IMR-90 (cell line): ENCODE measurements around the gene VNN1. TPM values are rescaled to one million over a fixed set of nuclear protein-coding genes. Genes with fewer than 3 reads are reported as not detected.

ENCODE experiments used
- ATAC-seq: fragments of 200-7000 bp; cut with Tn5 transposase; 2 replicates; pipeline ENCODE4 v1.9.1; 2020; ENCODE audit warnings: low read depth, mild to moderate bottlenecking, moderate library complexity
- BruUV-seq: library from RNA; stranded (reverse); fragments of 400-500 nt; replicated peaks from 2 replicates; lab custom pipeline; 2021; lab: Mats Ljungman, UMichigan
- CTCF ChIA-PET: fragments of 300-600 bp; formaldehyde crosslinking; extraction: SDS; loops from one replicate; lab custom pipeline; 2021; ENCODE audit warnings: antibody characterized with exemption; lab: Yijun Ruan, JAX
- POLR2A ChIA-PET: fragments of 300-600 bp; sonication (Branson Sonifier 250); formaldehyde crosslinking; loops from one replicate; lab custom pipeline; 2022; ENCODE audit warnings: antibody characterized with exemption; ENCODE audit not compliant: unreplicated experiment; lab: Charles Lee
- DNase-seq: peaks from one replicate; pipeline ENCODE4 v3.0.0; 2013
- H2AFZ ChIP-seq: replicated peaks from 2 replicates; pipeline ENCODE3; 2013; ENCODE audit warnings: low read length, mild to moderate bottlenecking; ENCODE audit not compliant: poor library complexity
- H2AK5ac ChIP-seq: 2 replicates; pipeline ENCODE4 v1.6.1; 2013; ENCODE audit warnings: low read depth, low read length, inconsistent platforms
- H2AK9ac ChIP-seq: replicated peaks from 2 replicates; pipeline ENCODE3; 2013; ENCODE audit warnings: mild to moderate bottlenecking, low read depth, low read length, moderate library complexity; ENCODE audit not compliant: poor library complexity
- H2BK120ac ChIP-seq: 2 replicates; pipeline ENCODE4 v1.6.1; 2013; ENCODE audit warnings: low read depth, low read length, inconsistent platforms
- H2BK15ac ChIP-seq: 3 replicates; pipeline ENCODE4 v1.6.1; 2013; ENCODE audit warnings: low read depth, low read length, inconsistent platforms
- H2BK20ac ChIP-seq: 2 replicates; pipeline ENCODE4 v1.6.1; 2013; ENCODE audit warnings: low read depth, mild to moderate bottlenecking, inconsistent platforms, low read length, moderate library complexity
- H2BK5ac ChIP-seq: 2 replicates; pipeline ENCODE4 v1.6.1; 2013; ENCODE audit warnings: mild to moderate bottlenecking, low read depth, low read length, inconsistent platforms; ENCODE audit not compliant: poor library complexity, severe bottlenecking
- H3K14ac ChIP-seq: replicated peaks from 2 replicates; pipeline ENCODE4 v1.6.1; 2013; ENCODE audit warnings: low read depth, low read length, inconsistent platforms
- H3K18ac ChIP-seq: 2 replicates; pipeline ENCODE4 v1.6.1; 2013; ENCODE audit warnings: low read depth, low read length, control low read depth
- H3K23ac ChIP-seq: 2 replicates; pipeline ENCODE4 v1.6.1; 2013; ENCODE audit warnings: low read depth, low read length, inconsistent platforms
- H3K27ac ChIP-seq: 2 replicates; pipeline ENCODE4 v1.5.1; 2013; ENCODE audit warnings: mild to moderate bottlenecking, control low read depth, low read length; ENCODE audit not compliant: insufficient read depth
- H3K27me3 ChIP-seq: 2 replicates; pipeline ENCODE4 v1.6.1; 2013; ENCODE audit warnings: low read length; ENCODE audit not compliant: control insufficient read depth, insufficient read depth
- H3K36me3 ChIP-seq: 2 replicates; pipeline ENCODE4 v1.6.1; 2013; ENCODE audit warnings: low read length, mixed read lengths; ENCODE audit not compliant: control insufficient read depth, insufficient read depth
- H3K4ac ChIP-seq: 2 replicates; pipeline ENCODE4 v1.6.1; 2013; ENCODE audit warnings: low read depth, low read length, inconsistent platforms
- H3K4me1 ChIP-seq: 2 replicates; pipeline ENCODE4 v1.6.1; 2013; ENCODE audit warnings: low read length, mixed read lengths; ENCODE audit not compliant: control insufficient read depth, insufficient read depth
- H3K4me2 ChIP-seq: 2 replicates; pipeline ENCODE4 v1.6.1; 2013; ENCODE audit warnings: low read depth, mild to moderate bottlenecking, control low read depth, low read length, moderate library complexity
- H3K4me3 ChIP-seq: 2 replicates; pipeline ENCODE4 v1.5.1; 2013; ENCODE audit warnings: low read depth, mild to moderate bottlenecking, control low read depth, low read length, moderate library complexity; ENCODE audit not compliant: insufficient read depth
- H3K56ac ChIP-seq: 2 replicates; pipeline ENCODE4 v1.6.1; 2013; ENCODE audit warnings: low read length, inconsistent platforms; ENCODE audit not compliant: insufficient read depth; ENCODE audit errors: extremely low read depth
- H3K79me1 ChIP-seq, 2 experiments: 2 replicates each; pipeline ENCODE4 v1.6.1; 2013; ENCODE audit warnings: low read length in 2 of 2, inconsistent platforms in 1 of 2, low read depth in 1 of 2
- H3K9ac ChIP-seq: 2 replicates; pipeline ENCODE4 v1.6.1; 2013; ENCODE audit warnings: low read depth, low read length, control low read depth
- H3K9me1 ChIP-seq: 2 replicates; pipeline ENCODE4 v1.6.1; 2013; ENCODE audit warnings: low read length, inconsistent platforms; ENCODE audit not compliant: insufficient read depth
- H3K9me3 ChIP-seq: 2 replicates; pipeline ENCODE4 v1.6.1; 2013; ENCODE audit warnings: low read length; ENCODE audit not compliant: control insufficient read depth, insufficient read depth
- H4K20me1 ChIP-seq: 2 replicates; pipeline ENCODE4 v1.6.1; 2013; ENCODE audit warnings: low read length, inconsistent platforms; ENCODE audit not compliant: insufficient read depth
- H4K5ac ChIP-seq: 2 replicates; pipeline ENCODE4 v1.6.1; 2013; ENCODE audit warnings: mild to moderate bottlenecking, low read depth, low read length, control low read depth
- H4K8ac ChIP-seq, 2 experiments: 2 replicates each; pipeline ENCODE4 v1.6.1; 2013; ENCODE audit warnings: low read depth in 2 of 2, low read length in 2 of 2, control low read depth in 1 of 2, inconsistent platforms in 1 of 2
- H4K91ac ChIP-seq: 2 replicates; pipeline ENCODE4 v1.6.1; 2013; ENCODE audit warnings: low read depth, low read length, inconsistent platforms; ENCODE audit not compliant: insufficient read depth
- BHLHE40 ChIP-seq: fragments of 150-350 bp; IDR thresholded peaks from 2 replicates; pipeline ENCODE4 v1.6.1; 2016; ENCODE audit warnings: mild to moderate bottlenecking, low read depth, low read length
- CEBPB ChIP-seq: IDR thresholded peaks from 2 replicates; pipeline ENCODE4 v1.6.1; 2012; ENCODE audit warnings: low read depth, low read length, improper control_type of control experiment
- CHD1 ChIP-seq: IDR thresholded peaks from 2 replicates; pipeline ENCODE4 v1.6.1; 2012; ENCODE audit warnings: low read depth, low read length, improper control_type of control experiment
- FOS ChIP-seq: fragments of 150-350 bp; IDR thresholded peaks from 2 replicates; pipeline ENCODE4 v1.6.1; 2016; ENCODE audit warnings: low read depth, low read length
- MAFK ChIP-seq: IDR thresholded peaks from 2 replicates; pipeline ENCODE4 v1.6.1; 2012; ENCODE audit warnings: low read depth, low read length, improper control_type of control experiment
- MAZ ChIP-seq: IDR thresholded peaks from 2 replicates; pipeline ENCODE4 v1.6.1; 2012; ENCODE audit warnings: low read depth, mild to moderate bottlenecking, low read length, improper control_type of control experiment, moderate library complexity, borderline replicate concordance
- MXI1 ChIP-seq: IDR thresholded peaks from 2 replicates; pipeline ENCODE4 v1.6.1; 2012; ENCODE audit warnings: low read depth, mild to moderate bottlenecking, low read length, moderate library complexity, borderline replicate concordance
- NFE2L2 ChIP-seq: fragments of 150-350 bp; IDR thresholded peaks from 2 replicates; pipeline ENCODE4 v1.6.1; 2016; ENCODE audit warnings: low read depth, mild to moderate bottlenecking, low read length
- POLR2A ChIP-seq: IDR thresholded peaks from 2 replicates; pipeline ENCODE4 v1.6.1; 2012; ENCODE audit warnings: mild to moderate bottlenecking, low read depth, low read length
- RAD21 ChIP-seq: IDR thresholded peaks from 2 replicates; pipeline ENCODE4 v1.6.1; 2012; ENCODE audit warnings: low read length, improper control_type of control experiment
- RCOR1 ChIP-seq: IDR thresholded peaks from 2 replicates; pipeline ENCODE4 v1.6.1; 2012; ENCODE audit warnings: mild to moderate bottlenecking, low read length, improper control_type of control experiment; ENCODE audit not compliant: insufficient replicate concordance
- RFX5 ChIP-seq: IDR thresholded peaks from 2 replicates; pipeline ENCODE4 v1.8.0; 2012; ENCODE audit warnings: low read depth, mild to moderate bottlenecking, low read length, moderate library complexity
- SMC3 ChIP-seq: fragments of 150-350 bp; IDR thresholded peaks from 2 replicates; pipeline ENCODE4 v1.6.1; 2016; ENCODE audit warnings: low read depth, mild to moderate bottlenecking, antibody characterized with exemption, low read length, moderate library complexity
- WGBS, 2 experiments: methylation state at CpG; one replicate each; pipeline versions ENCODE4 v1.1.5 to v1.1.7; 2013; ENCODE audit warnings: missing lambda C conversion rate in 2 of 2; ENCODE audit not compliant: insufficient read length in 1 of 2; ENCODE audit errors: extremely low coverage in 2 of 2; 5-methylcytosine and 5-hydroxymethylcytosine counted together
- dilution Hi-C: fragments of 300-500 bp; cut with HindIII; formaldehyde crosslinking; loops from one replicate; pipeline ENCODE4 v1.14.3; 2018; ENCODE audit warnings: low sequenced_read_pairs; ENCODE audit not compliant: unreplicated experiment
- in situ Hi-C: fragments of 300-500 bp; cut with MboI; formaldehyde crosslinking; loops from 3 replicates; pipeline ENCODE4 v1.14.3; 2019; ENCODE audit warnings: low sequenced_read_pairs, inconsistent platforms, mixed read lengths
- intact Hi-C: fragments of 100-400 bp; cut with micrococcal nuclease; formaldehyde crosslinking; loops from 2 replicates; pipeline ENCODE4 v1.10.0; 2022
- polyA plus RNA-seq, 3 experiments: library from polyadenylated mRNA; depleted of rRNA; stranded (reverse); fragments of >200 nt; gene quantifications; 2 replicates each; pipeline ENCODE4 v1.2.3, GENCODE V29; 2012; ENCODE audit warnings: low replicate concordance in 1 of 3
- total RNA-seq: library from RNA; depleted of rRNA; stranded (reverse); fragments of >200 nt; gene quantifications from 2 replicates; pipeline ENCODE4 v1.2.3, GENCODE V29; 2012
- TF ChIP-seq, protein P1 (sequence below): fragments of 150-350 bp; IDR thresholded peaks from 2 replicates; pipeline ENCODE4 v1.6.1; 2016; ENCODE audit warnings: low read depth, mild to moderate bottlenecking, low read length, moderate library complexity, borderline replicate concordance
- TF ChIP-seq, protein P2 (sequence below): fragments of 150-350 bp; IDR thresholded peaks from 2 replicates; pipeline ENCODE4 v1.6.1; 2017; ENCODE audit warnings: mild to moderate bottlenecking, antibody characterized with exemption, low read length, low read depth
- TF ChIP-seq, protein P3 (sequence below): conservative IDR thresholded peaks from 2 replicates; pipeline ENCODE4 v1.5.1; 2012; ENCODE audit warnings: mild to moderate bottlenecking, low read depth, low read length, improper control_type of control experiment

The VNN1 gene
- total and polyA plus RNA-seq, 2 of the 4 experiments (the other 2 are of a cell fraction): 0.07 TPM; not detected in 1

DNA sequence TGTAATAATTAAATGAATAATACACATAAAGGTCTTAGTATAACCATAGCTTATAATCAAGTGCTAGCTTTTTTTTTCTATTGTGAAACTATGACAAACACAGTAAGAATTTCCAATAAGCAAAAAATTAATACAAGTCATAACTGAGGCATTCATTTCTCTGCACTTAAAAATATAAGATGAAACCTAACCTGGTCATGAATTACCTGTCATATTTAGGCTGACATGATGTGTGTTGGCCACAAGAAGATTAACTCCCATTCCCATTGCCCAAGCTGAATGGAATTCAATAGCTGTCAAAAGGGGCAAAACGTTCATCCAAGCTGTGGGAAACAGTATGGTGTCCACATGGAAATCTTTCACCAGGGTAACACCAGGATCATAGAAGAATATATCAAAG is 38.4 kb upstream of the VNN1 start:
- Histone ChIP-seq H2AK9ac (no peak overlapping the region), H3K36me3 (no peaks in the 10 kb centered on the region), H2BK20ac (no peak overlapping the region), H3K9me3 (no peaks in the 10 kb centered on the region), H3K27ac (no peak overlapping the region), H2BK15ac (no peak overlapping the region), H2BK120ac (no peak overlapping the region), H3K9me1 (no peaks in the 10 kb centered on the region), H3K4me1 (no peaks in the 10 kb centered on the region), H2AFZ (no peak overlapping the region), H4K91ac (no peak overlapping the region), H4K20me1 (no peaks in the 10 kb centered on the region), H4K5ac (no peak overlapping the region), H2BK5ac (no peak overlapping the region), H3K27me3 (no peaks in the 10 kb centered on the region; the same call in 1 of the 2 replicates), H2AK5ac (no peak overlapping the region), H3K14ac (no peak overlapping the region), H3K79me1 (no peaks in the 10 kb centered on the region), H3K9ac (no peak overlapping the region), H3K18ac (no peak overlapping the region), H4K8ac (no peak overlapping the region), H3K4ac (no peak overlapping the region), H3K56ac (no peak overlapping the region), H3K4me2 (no peak overlapping the region), H3K4me3 (no peak overlapping the region), H3K23ac (no peak overlapping the region)
- DNase-seq (no peak), ATAC-seq (no peak)
- no TSS peak for BruUV-seq
- in situ Hi-C loops: loop anchor here (25.0 kb wide), 1 partner anchor 90 kb away; the partner anchor contains the start of gene TAAR1
- ChIA-PET CTCF (interaction anchor here (0.6 kb wide), 1 partner anchor 30 kb away, joined by 5 read pairs; no protein-coding TSS in a partner anchor), POLR2A (interaction anchor here (0.6 kb wide), 1 partner anchor 12 kb away, joined by 4 read pairs; no protein-coding TSS in a partner anchor)
- intact Hi-C loops: no loop called here
- TF ChIP-seq MAFK (no peak), NFE2L2 (no peak), CHD1 (no peak), SMC3 (no peak), CEBPB (no peak), BHLHE40 (no peak), FOS (no peak), MAZ (no peak), RCOR1 (no peak), RAD21 (no peak), POLR2A (no peak), RFX5 (no peak), MXI1 (no peak)
- TF ChIP-seq, protein P1, sequence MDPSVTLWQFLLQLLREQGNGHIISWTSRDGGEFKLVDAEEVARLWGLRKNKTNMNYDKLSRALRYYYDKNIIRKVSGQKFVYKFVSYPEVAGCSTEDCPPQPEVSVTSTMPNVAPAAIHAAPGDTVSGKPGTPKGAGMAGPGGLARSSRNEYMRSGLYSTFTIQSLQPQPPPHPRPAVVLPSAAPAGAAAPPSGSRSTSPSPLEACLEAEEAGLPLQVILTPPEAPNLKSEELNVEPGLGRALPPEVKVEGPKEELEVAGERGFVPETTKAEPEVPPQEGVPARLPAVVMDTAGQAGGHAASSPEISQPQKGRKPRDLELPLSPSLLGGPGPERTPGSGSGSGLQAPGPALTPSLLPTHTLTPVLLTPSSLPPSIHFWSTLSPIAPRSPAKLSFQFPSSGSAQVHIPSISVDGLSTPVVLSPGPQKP: no peak
- TF ChIP-seq, protein P2, sequence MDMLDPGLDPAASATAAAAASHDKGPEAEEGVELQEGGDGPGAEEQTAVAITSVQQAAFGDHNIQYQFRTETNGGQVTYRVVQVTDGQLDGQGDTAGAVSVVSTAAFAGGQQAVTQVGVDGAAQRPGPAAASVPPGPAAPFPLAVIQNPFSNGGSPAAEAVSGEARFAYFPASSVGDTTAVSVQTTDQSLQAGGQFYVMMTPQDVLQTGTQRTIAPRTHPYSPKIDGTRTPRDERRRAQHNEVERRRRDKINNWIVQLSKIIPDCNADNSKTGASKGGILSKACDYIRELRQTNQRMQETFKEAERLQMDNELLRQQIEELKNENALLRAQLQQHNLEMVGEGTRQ: no peak
- TF ChIP-seq, protein P3, sequence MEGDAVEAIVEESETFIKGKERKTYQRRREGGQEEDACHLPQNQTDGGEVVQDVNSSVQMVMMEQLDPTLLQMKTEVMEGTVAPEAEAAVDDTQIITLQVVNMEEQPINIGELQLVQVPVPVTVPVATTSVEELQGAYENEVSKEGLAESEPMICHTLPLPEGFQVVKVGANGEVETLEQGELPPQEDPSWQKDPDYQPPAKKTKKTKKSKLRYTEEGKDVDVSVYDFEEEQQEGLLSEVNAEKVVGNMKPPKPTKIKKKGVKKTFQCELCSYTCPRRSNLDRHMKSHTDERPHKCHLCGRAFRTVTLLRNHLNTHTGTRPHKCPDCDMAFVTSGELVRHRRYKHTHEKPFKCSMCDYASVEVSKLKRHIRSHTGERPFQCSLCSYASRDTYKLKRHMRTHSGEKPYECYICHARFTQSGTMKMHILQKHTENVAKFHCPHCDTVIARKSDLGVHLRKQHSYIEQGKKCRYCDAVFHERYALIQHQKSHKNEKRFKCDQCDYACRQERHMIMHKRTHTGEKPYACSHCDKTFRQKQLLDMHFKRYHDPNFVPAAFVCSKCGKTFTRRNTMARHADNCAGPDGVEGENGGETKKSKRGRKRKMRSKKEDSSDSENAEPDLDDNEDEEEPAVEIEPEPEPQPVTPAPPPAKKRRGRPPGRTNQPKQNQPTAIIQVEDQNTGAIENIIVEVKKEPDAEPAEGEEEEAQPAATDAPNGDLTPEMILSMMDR: no peak
- 50% methylated on average over 1 of the region's 1 CpG; no CpG with 5 or more reads in 1 of the 2 experiments for WGBS, 2 experiments
- dilution Hi-C loops: no loop called here
